Hepatocyte (in vitro differentiated cells): Measurements from ENCODE around the gene ILDR2. TPM values are rescaled to one million over a fixed set of nuclear protein-coding genes. Genes with fewer than 3 reads are reported as not detected.
"Not testable (repeated sequence)": the region's sequence is repeated elsewhere in the genome, so short reads cannot be mapped to it uniquely, and the experiment has no call there.

Experiments
- DNase-seq: peaks from one replicate; pipeline ENCODE4 v3.0.0-alpha.2; 2016; ENCODE audit warnings: low spot score
- H2AFZ ChIP-seq: fragments of 200-600 bp; sonication (generic); 2 replicates; pipeline ENCODE4 v1.6.0; 2016; ENCODE audit warnings: antibody characterized with exemption, mild to moderate bottlenecking
- H3K27ac ChIP-seq: fragments of 200-600 bp; sonication (generic); 2 replicates; pipeline ENCODE4 v1.5.1; 2016; ENCODE audit warnings: mild to moderate bottlenecking
- H3K27me3 ChIP-seq: fragments of 200-600 bp; sonication (generic); 2 replicates; pipeline ENCODE4 v1.6.1; 2016
- H3K36me3 ChIP-seq: fragments of 200-600 bp; sonication (generic); replicated peaks from 2 replicates; pipeline ENCODE4 v1.5.1; 2016; ENCODE audit warnings: low read depth; ENCODE audit not compliant: insufficient read depth
- H3K4me1 ChIP-seq: fragments of 200-600 bp; sonication (generic); 2 replicates; pipeline ENCODE4 v1.5.1; 2016; ENCODE audit warnings: mild to moderate bottlenecking, moderate library complexity; ENCODE audit not compliant: insufficient read depth
- H3K4me2 ChIP-seq: fragments of 200-600 bp; sonication (generic); 2 replicates; pipeline ENCODE4 v1.6.0; 2016
- H3K4me3 ChIP-seq: fragments of 200-600 bp; sonication (generic); 2 replicates; pipeline ENCODE4 v1.5.1; 2016; ENCODE audit warnings: mild to moderate bottlenecking
- H3K79me2 ChIP-seq: fragments of 200-600 bp; sonication (generic); 2 replicates; pipeline ENCODE4 v1.6.0; 2017; ENCODE audit warnings: mild to moderate bottlenecking
- H3K9me2 ChIP-seq: fragments of 200-600 bp; sonication (generic); replicated peaks from 2 replicates; pipeline ENCODE4 v1.6.0; 2017; ENCODE audit warnings: mild to moderate bottlenecking; ENCODE audit not compliant: insufficient read depth
- H3K9me3 ChIP-seq: fragments of 200-600 bp; sonication (generic); 2 replicates; pipeline ENCODE4 v1.5.1; 2016; ENCODE audit warnings: low read depth, mild to moderate bottlenecking
- H4K20me1 ChIP-seq: fragments of 200-600 bp; sonication (generic); 2 replicates; pipeline ENCODE4 v1.6.0; 2016; ENCODE audit warnings: mild to moderate bottlenecking; ENCODE audit not compliant: insufficient read depth, poor library complexity, severe bottlenecking
- EZH2 ChIP-seq: fragments of 200-600 bp; sonication (generic); IDR thresholded peaks from 2 replicates; pipeline ENCODE4 v1.6.1; 2016; ENCODE audit warnings: antibody characterized with exemption, mild to moderate bottlenecking, borderline replicate concordance
- EZH2phosphoT487 ChIP-seq: fragments of 200-600 bp; sonication (generic); IDR thresholded peaks from one replicate; pipeline ENCODE4 v1.6.1; 2018; ENCODE audit warnings: antibody characterized with exemption, mild to moderate bottlenecking, low read depth, moderate library complexity; ENCODE audit not compliant: unreplicated experiment, severe bottlenecking
- WGBS: methylation state at CpG from one replicate; pipeline ENCODE4 v1.1.6; 2016; ENCODE audit warnings: low lambda C conversion rate; ENCODE audit errors: missing lambda C conversion rate; 5-methylcytosine and 5-hydroxymethylcytosine counted together
- polyA plus RNA-seq: library from polyadenylated mRNA; unstranded; fragments of >200 nt; fragmentation: Nextera tagmentation; extraction: Ambion mirVana; gene quantifications from 2 replicates; pipeline ENCODE4 v1.2.1, GENCODE V29; 2016
- total RNA-seq: library from RNA; depleted of rRNA; stranded (reverse); fragments of >200 nt; gene quantifications from 2 replicates; pipeline ENCODE4 v1.2.3, GENCODE V29; 2014
- TF ChIP-seq, protein P1 (sequence below): fragments of 200-600 bp; sonication (generic); IDR thresholded peaks from 2 replicates; pipeline ENCODE4 v1.5.1; 2016; ENCODE audit warnings: antibody characterized with exemption, mild to moderate bottlenecking; ENCODE audit not compliant: poor library complexity

ILDR2 gene
- total and polyA plus RNA-seq, 2 experiments from 2014 or later = 1.6 to 3.4 TPM

DNA sequence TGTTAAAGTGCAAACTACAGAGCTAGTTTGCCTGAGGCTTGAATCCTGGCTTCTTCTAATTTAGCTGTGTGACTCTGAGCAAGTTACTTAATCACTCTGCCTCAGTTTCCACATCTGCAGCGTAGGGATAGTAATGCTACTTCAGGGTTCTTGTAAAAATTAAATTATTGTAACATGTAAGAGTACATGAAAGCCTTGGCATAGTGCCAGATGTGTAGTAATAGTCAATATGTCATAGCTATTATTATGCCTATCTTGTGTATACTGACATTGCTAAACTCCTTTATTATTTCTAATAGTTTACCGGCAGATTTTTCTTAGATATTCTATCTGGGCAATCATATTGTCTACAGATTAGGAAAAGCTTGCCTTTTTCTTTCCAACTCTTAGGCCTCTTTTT lies 92.4 kb downstream of the ILDR2 start:
- Histone ChIP-seq H3K4me1 (peaks cover 5% of the 10 kb centered on the region), H3K9me3 (no peaks in the 10 kb centered on the region), H4K20me1 (no peaks in the 10 kb centered on the region), H3K79me2 (no peaks in the 10 kb centered on the region), H3K9me2 (no peaks in the 10 kb centered on the region), H3K4me3 (no peak overlapping the region), H3K36me3 (no peaks in the 10 kb centered on the region), H3K27me3 (peaks cover 42% of the 10 kb centered on the region), H2AFZ (no peak overlapping the region), H3K4me2 (no peak overlapping the region), H3K27ac (no peak overlapping the region)
- no peak for DNase-seq
- TF ChIP-seq EZH2 (no peak), EZH2phosphoT487 (no peak)
- TF ChIP-seq, protein P1, sequence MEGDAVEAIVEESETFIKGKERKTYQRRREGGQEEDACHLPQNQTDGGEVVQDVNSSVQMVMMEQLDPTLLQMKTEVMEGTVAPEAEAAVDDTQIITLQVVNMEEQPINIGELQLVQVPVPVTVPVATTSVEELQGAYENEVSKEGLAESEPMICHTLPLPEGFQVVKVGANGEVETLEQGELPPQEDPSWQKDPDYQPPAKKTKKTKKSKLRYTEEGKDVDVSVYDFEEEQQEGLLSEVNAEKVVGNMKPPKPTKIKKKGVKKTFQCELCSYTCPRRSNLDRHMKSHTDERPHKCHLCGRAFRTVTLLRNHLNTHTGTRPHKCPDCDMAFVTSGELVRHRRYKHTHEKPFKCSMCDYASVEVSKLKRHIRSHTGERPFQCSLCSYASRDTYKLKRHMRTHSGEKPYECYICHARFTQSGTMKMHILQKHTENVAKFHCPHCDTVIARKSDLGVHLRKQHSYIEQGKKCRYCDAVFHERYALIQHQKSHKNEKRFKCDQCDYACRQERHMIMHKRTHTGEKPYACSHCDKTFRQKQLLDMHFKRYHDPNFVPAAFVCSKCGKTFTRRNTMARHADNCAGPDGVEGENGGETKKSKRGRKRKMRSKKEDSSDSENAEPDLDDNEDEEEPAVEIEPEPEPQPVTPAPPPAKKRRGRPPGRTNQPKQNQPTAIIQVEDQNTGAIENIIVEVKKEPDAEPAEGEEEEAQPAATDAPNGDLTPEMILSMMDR = no peak
- WGBS = 58% methylated on average over 2 of the region's 2 CpGs

DNA sequence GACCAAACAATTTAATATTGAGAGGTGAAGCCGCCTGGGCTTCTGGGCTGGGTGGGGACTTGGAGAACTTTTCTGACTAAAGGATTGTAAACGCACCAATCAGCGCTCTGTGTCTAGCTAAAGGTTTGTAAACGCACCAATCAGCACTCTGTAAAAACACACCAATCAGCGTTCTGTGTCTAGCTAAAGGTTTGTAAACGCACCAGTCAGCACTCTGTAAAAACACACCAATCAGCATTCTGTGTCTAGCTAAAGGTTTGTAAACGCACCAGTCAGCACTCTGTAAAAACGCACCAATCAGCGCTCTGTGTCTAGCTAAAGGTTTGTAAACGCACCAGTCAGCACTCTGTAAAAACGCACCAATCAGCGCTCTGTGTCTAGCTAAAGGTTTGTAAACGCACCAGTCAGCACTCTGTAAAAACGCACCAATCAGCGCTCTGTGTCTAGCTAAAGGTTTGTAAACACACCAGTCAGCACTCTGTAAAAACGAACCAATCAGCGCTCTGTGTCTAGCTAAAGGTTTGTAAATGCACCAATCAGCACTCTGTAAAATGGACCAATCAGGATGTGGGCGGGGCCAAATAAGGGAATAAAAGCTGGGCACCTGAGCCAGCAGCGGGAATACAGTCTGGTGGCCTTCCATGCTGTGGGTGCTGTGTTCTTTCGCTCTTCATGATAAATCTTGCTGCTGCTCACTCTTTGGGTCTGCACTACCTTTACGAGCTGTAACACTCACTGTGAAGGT lies 97.0 kb downstream of the ILDR2 start:
- H3K79me2 ChIP-seq = peaks cover 23% of the 10 kb centered on the region
- not testable (repeated sequence) for DNase-seq, H3K9me2 ChIP-seq, H4K20me1 ChIP-seq, H3K4me3 ChIP-seq, H3K4me2 ChIP-seq, H3K36me3 ChIP-seq, H3K9me3 ChIP-seq, H3K4me1 ChIP-seq, H3K27ac ChIP-seq, H2AFZ ChIP-seq
- WGBS = 93% methylated on average over 15 of the region's 21 CpGs
- H3K27me3 ChIP-seq = peaks cover 18% of the 10 kb centered on the region

DNA sequence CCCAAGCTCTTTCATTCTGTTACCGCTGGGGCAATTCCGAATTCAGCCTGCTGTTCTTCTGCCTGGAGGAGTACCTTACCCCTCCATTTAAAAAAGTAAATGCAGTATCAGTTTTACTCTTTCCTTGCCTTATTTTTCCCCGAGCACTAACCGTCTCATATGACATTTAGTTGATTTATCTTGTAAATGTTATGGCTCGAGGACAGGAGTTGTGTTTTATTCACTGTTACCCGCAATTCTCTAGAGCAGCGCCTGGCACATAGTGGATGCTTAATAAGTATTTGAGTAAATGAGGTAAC lies 98.9 kb downstream of the ILDR2 start:
- Histone ChIP-seq H3K4me2 (peak overlapping the region; percentile 79), H3K4me3 (peak overlapping the region; percentile 21), H3K36me3 (no peaks in the 10 kb centered on the region), H3K79me2 (peaks cover 42% of the 10 kb centered on the region), H3K9me2 (no peaks in the 10 kb centered on the region), H3K27me3 (no peaks in the 10 kb centered on the region), H4K20me1 (peaks cover 4% of the 10 kb centered on the region), H3K27ac (no peak overlapping the region), H3K4me1 (peaks cover 4% of the 10 kb centered on the region), H2AFZ (peak overlapping the region; percentile 69), H3K9me3 (no peaks in the 10 kb centered on the region)
- 10% methylated on average over 7 of the region's 7 CpGs for WGBS
- no peak for DNase-seq
- TF ChIP-seq EZH2phosphoT487 = no peak
- TF ChIP-seq, protein P1 = peak; percentile 5

DNA sequence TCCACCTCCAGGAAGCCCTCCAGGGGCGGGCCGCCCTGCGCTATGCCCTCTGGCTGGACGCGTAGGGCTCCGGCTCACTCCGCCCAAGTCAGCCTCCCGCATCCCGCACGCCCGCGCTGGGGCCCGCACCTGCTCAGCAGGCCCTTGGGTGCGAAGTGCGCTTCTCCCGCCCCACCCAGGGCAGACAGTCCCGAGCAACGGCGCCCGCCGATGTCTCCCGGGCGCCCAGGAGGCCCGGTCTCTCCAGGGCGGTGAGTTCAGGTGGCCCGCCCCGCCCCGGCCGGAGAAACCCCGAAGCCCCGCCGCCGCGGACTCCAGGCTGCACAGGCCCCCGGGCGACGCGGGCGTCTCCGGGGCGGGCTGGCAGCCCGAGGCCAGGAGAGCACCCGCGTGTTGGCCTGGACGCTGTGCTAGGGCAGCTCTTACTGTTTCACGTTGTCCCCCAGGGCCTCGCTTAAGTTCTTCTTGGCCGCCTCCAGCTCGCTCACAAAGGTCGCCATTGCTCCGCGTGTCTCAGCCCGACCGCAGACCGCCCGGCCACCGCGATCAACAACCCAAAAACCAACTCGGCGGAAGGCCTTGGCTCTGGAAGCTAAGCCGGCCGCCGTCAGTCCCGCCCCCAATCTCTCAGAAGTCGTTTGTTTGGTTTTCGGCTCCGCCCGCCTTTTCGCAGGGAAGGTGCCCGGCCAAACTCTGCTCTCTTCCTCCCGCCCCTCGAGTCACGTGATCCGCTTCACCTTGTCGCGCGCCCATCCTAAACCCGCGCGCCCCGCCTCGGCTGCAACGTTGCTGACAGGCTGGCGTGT lies 99.4 kb downstream of the ILDR2 start, which contains the start of gene TADA1:
TADA1 (minus strand) TSS at position 531 of the 806 bp plus-strand sequence; CDS start at position 500, 31 bp downstream.
- 1% methylated on average over 75 of the region's 84 CpGs for WGBS
- peak within 1 kb of the TSS; percentile 71 for H2AFZ ChIP-seq
- no peak for TF ChIP-seq EZH2phosphoT487
- TF ChIP-seq, protein P1 = no peak
- no peak for TF ChIP-seq EZH2
- DNase-seq = peak; percentile 99
- no peaks in the 10 kb centered on the region for H3K9me2 ChIP-seq
- peak within 1 kb of the TSS; percentile 85 for H3K4me3 ChIP-seq
- peaks cover 47% of the 10 kb centered on the region for H3K79me2 ChIP-seq
- H3K9me3 ChIP-seq = no peaks in the 10 kb centered on the region
- H3K36me3 ChIP-seq = no peaks in the 10 kb centered on the region
- H3K4me2 ChIP-seq = peak within 1 kb of the TSS; percentile 81
- H4K20me1 ChIP-seq = peaks cover 9% of the 10 kb centered on the region
- no peaks in the 10 kb centered on the region for H3K27me3 ChIP-seq
- H3K4me1 ChIP-seq = peaks cover 4% of the 10 kb centered on the region
- peak within 1 kb of the TSS; percentile 94 for H3K27ac ChIP-seq
